PFSK-1 (cell line): ENCODE data around the gene TTC38.

Experiments used
- SIN3A ChIP-seq: IDR thresholded peaks from 2 replicates; pipeline ENCODE4 v1.6.1; 2012; ENCODE audit warnings: mild to moderate bottlenecking, low read length, moderate library complexity, borderline replicate concordance; ENCODE audit not compliant: insufficient read depth
- TAF1 ChIP-seq: IDR thresholded peaks from 2 replicates; pipeline ENCODE4 v1.6.1; 2012; ENCODE audit warnings: low read length, control low read depth, borderline replicate concordance; ENCODE audit not compliant: insufficient read depth

DNA sequence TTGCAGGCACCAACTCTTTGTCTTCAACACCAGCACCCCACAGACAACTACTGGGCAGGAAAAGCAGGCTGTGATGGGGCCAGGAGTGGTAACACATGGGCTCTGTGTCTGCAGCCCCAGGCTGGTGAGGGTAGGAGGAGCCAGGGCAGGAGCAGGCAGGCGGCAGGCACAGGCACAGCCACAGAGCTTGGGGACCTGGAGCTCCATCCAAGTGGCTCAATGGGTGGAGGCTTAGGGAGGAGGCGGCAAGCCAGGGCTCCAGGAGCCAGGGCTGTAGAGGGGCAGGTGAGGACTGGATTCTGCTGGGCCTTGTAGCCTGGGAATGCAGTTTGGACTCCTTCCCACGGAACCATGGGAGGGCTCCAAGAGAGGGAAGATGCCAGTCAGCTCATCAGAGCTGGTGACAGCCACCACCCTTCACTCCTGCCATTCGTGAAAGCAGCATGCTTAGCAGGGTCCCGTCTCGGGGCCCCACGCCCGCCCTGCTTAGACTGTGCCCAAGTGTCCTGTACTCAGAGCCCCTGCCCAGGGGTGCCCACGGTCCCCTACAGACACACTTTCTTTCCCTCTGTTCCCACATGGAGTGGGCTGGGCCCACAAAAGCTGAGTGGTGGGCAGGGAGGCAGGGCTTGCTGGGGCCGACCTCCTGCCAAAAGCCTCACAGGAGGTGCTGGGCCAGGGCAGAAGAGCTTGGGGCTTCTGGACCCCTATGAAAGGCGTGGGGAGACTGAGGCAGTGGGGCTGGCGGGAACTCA lies 12.4 kb downstream of the TTC38 start:
- TF ChIP-seq TAF1, result no peak
- TF ChIP-seq SIN3A, result no peak
